Prostate gland (tissue), 2 donors: ENCODE data around the gene ITGA3.

Experiments used
- POLR2A ChIP-seq: fragments of 450-650 bp; IDR thresholded peaks from one replicate; pipeline ENCODE4 v1.6.1; 2016; ENCODE audit warnings: antibody characterized with exemption, mild to moderate bottlenecking
- POLR2AphosphoS5 ChIP-seq: sonication (generic); formaldehyde crosslinking; IDR thresholded peaks from one replicate; pipeline ENCODE4 v1.6.1; 2017; ENCODE audit warnings: antibody characterized with exemption
- TF ChIP-seq, protein P1 (sequence below), 4 experiments: fragments of 200-600 bp in 2 of 4; fragments of 450-650 bp in 2 of 4; sonication (generic) in 2 of 4; IDR thresholded peaks; 1 replicate in 3 of 4; 2 replicates in 1 of 4; pipeline ENCODE4 v1.5.1; 2016 to 2019; ENCODE audit warnings: antibody characterized with exemption in 4 of 4, mild to moderate bottlenecking in 2 of 4, moderate library complexity in 2 of 4

DNA sequence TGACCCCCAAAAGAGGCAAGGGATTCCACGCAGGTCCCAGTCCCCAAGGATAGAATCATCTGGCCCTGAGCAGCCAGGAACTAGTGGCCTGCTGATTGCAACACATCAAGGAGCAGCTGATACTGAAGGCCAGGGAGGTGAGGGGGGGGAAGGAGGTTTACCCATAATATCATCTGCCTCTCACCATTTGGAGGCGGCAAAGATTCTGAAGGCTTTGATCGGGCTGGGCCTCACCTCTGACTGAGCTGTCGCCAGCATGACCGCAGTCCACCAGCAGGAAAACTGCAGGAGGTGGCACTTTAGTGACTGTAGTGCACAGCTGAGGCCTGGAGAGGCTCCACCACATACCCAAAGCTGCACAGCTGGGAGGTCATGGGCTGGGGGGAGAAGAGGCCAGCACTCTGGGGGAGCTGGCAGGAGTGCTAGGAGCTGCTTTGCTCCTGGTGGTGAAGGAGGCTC, 20.5 kb upstream of the ITGA3 start:
- TF ChIP-seq, protein P1, sequence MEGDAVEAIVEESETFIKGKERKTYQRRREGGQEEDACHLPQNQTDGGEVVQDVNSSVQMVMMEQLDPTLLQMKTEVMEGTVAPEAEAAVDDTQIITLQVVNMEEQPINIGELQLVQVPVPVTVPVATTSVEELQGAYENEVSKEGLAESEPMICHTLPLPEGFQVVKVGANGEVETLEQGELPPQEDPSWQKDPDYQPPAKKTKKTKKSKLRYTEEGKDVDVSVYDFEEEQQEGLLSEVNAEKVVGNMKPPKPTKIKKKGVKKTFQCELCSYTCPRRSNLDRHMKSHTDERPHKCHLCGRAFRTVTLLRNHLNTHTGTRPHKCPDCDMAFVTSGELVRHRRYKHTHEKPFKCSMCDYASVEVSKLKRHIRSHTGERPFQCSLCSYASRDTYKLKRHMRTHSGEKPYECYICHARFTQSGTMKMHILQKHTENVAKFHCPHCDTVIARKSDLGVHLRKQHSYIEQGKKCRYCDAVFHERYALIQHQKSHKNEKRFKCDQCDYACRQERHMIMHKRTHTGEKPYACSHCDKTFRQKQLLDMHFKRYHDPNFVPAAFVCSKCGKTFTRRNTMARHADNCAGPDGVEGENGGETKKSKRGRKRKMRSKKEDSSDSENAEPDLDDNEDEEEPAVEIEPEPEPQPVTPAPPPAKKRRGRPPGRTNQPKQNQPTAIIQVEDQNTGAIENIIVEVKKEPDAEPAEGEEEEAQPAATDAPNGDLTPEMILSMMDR (IDR thresholded peaks at IDR 0.05): no peak
- no peak for TF ChIP-seq POLR2A
- no peak for TF ChIP-seq POLR2AphosphoS5
